ENCODE measurements around the gene LAMP1. TPM values are rescaled to one million over a fixed set of nuclear protein-coding genes. Genes with fewer than 3 reads are reported as not detected.

LAMP1 gene
- polyA plus RNA-seq, 3 donors, result 180 to 193 (median 192) TPM

GRCh38 chr13:113320226-113320875, 23.3 kb downstream of the LAMP1 start:
- DNase-seq (ENCODE audit: extremely low read depth in 1 of 11, low read depth in 9 of 11, low spot score in 4 of 11), result no peak

GRCh38 chr13:113321546-113321945, 24.5 kb downstream of the LAMP1 start:
- no peak for DNase-seq (ENCODE audit: extremely low read depth in 1 of 11, low read depth in 9 of 11, low spot score in 4 of 11)

GRCh38 chr13:113322043-113322461, 25.0 kb downstream of the LAMP1 start:
- peak in 4 of 11 donors; percentile 29 to 38 (median 34) for DNase-seq (ENCODE audit: extremely low read depth in 1 of 11, low read depth in 9 of 11, low spot score in 4 of 11)

- DNase-seq (ENCODE audit: extremely low read depth in 1 of 11, low read depth in 9 of 11, low spot score in 4 of 11), result no peak
These were observed 26.0 kb downstream of the LAMP1 start for GRCh38 chr13:113322890-113323651.

- no peak for DNase-seq (ENCODE audit: extremely low read depth in 1 of 11, low read depth in 9 of 11, low spot score in 4 of 11)
These were observed 26.8 kb downstream of the LAMP1 start for GRCh38 chr13:113323869-113324268.

GRCh38 chr13:113324398-113324797, 27.4 kb downstream of the LAMP1 start:
- DNase-seq (ENCODE audit: extremely low read depth in 1 of 11, low read depth in 9 of 11, low spot score in 4 of 11), result no peak

- no peak for DNase-seq (ENCODE audit: extremely low read depth in 1 of 11, low read depth in 9 of 11, low spot score in 4 of 11)
These were observed 28.7 kb downstream of the LAMP1 start for GRCh38 chr13:113325779-113326178.

GRCh38 chr13:113327391-113327765, 30.3 kb downstream of the LAMP1 start:
- no peak for DNase-seq (ENCODE audit: extremely low read depth in 1 of 11, low read depth in 9 of 11, low spot score in 4 of 11)

GRCh38 chr13:113327766-113328471, 30.9 kb downstream of the LAMP1 start:
- DNase-seq (ENCODE audit: extremely low read depth in 1 of 11, low read depth in 9 of 11, low spot score in 4 of 11), result no peak

GRCh38 chr13:113328851-113329250, 31.8 kb downstream of the LAMP1 start:
- no peak for DNase-seq (ENCODE audit: extremely low read depth in 1 of 11, low read depth in 9 of 11, low spot score in 4 of 11)

- DNase-seq (ENCODE audit: extremely low read depth in 1 of 11, low read depth in 9 of 11, low spot score in 4 of 11), result no peak
These were observed 32.7 kb downstream of the LAMP1 start for GRCh38 chr13:113329656-113330312.

GRCh38 chr13:113332615-113333014, 35.6 kb downstream of the LAMP1 start:
- no peak for DNase-seq (ENCODE audit: extremely low read depth in 1 of 11, low read depth in 9 of 11, low spot score in 4 of 11)

- no peak for DNase-seq (ENCODE audit: extremely low read depth in 1 of 11, low read depth in 9 of 11, low spot score in 4 of 11)
These were observed 36.0 kb downstream of the LAMP1 start for GRCh38 chr13:113333076-113333475.

GRCh38 chr13:113337556-113337955, 40.5 kb downstream of the LAMP1 start:
- DNase-seq (ENCODE audit: extremely low read depth in 1 of 11, low read depth in 9 of 11, low spot score in 4 of 11), result no peak

- no peak for DNase-seq (ENCODE audit: extremely low read depth in 1 of 11, low read depth in 9 of 11, low spot score in 4 of 11)
These were observed 40.9 kb downstream of the LAMP1 start for GRCh38 chr13:113337976-113338375.

- DNase-seq (ENCODE audit: extremely low read depth in 1 of 11, low read depth in 9 of 11, low spot score in 4 of 11), result no peak
These were observed 41.4 kb downstream of the LAMP1 start for GRCh38 chr13:113338451-113338850.

GRCh38 chr13:113342820-113343691, 46.0 kb downstream of the LAMP1 start:
- DNase-seq (ENCODE audit: extremely low read depth in 1 of 11, low read depth in 9 of 11, low spot score in 4 of 11), result no peak

- DNase-seq (ENCODE audit: extremely low read depth in 1 of 11, low read depth in 9 of 11, low spot score in 4 of 11), result no peak
These were observed 46.6 kb downstream of the LAMP1 start for GRCh38 chr13:113343692-113343968.

- DNase-seq (ENCODE audit: extremely low read depth in 1 of 11, low read depth in 9 of 11, low spot score in 4 of 11), result no peak
These were observed 48.4 kb downstream of the LAMP1 start for GRCh38 chr13:113345486-113345885.

Data from renal cortex interstitium (tissue), 11 donors.